ENCODE measurements around the gene SCARF1.

Gene SCARF1

DNA sequence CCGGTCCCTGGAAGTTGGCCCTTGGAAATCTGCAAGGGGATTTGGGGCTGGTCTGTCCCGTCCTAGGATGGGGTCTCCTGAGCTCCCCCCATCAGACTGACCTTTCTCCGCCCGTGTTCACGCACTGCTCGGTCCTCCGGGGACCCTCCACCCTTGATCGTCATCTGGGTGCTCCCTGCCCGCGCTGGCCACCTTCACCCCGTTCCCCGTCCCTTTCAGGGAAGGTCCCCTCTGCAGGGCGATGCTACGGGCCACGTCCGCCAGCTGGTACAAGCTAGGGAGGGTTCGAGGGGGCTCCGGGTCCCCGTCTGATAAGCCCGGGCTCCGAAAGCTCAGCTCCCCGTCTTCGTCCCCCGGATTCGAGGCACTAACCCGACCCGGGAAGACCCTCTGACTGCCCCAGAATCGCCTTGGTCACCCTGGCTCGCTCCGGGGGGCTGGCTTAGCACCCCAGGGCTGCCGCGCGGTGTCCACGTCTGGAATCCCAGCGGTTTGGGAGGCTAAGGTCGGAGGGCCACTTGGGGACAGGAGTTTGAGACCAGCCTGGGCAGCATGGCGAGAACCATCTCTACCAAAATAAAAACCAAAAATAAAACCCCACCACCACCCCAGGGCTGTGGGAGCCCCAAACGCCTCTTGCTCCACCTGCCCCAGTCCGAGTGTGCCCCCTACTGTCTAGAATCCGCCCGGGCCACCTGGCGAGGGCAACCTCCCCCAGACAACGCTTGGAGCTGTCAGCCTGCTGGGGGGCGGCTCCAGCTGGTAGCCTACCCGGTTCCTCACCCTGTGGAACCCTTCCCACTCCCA lies 15.8 kb downstream of the SCARF1 start:
- DNase-seq (ENCODE audit: low read depth in 2 of 2), result peak; percentile 54 to 60

DNA sequence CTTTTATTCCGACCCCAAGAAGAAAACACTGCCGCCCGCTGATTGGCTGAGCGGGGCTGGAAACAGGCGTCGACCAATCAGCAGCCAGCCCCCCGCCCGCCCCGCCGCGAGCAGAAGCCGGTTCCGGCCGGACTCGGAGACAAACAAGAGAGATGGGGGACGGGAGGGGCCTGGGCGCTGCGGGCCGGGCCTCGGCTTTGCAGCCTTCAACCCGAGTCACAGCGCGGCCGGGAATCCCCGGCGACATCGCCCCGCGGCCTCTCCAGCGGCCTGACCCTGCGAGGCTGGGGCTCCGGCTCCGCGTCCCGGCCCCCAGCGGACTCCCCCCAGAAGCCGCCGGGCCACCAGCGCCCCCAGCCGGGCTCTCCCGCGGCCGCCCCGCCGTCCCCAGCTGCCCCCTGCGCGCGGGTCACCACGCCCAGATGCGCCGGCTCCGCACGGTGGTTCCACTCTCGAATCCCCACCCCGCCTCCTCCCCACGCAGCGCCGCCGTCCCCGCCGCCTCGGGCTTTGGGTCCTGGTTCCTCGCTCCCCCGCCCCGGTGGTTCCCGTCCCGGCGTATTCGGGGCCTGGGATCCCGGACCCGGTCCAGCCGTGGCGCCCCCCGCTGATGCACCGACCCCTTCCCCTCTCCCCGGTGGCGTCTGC lies 16.6 kb downstream of the SCARF1 start:
- DNase-seq (ENCODE audit: low read depth in 2 of 2), result peak; percentile 78 to 79

DNA sequence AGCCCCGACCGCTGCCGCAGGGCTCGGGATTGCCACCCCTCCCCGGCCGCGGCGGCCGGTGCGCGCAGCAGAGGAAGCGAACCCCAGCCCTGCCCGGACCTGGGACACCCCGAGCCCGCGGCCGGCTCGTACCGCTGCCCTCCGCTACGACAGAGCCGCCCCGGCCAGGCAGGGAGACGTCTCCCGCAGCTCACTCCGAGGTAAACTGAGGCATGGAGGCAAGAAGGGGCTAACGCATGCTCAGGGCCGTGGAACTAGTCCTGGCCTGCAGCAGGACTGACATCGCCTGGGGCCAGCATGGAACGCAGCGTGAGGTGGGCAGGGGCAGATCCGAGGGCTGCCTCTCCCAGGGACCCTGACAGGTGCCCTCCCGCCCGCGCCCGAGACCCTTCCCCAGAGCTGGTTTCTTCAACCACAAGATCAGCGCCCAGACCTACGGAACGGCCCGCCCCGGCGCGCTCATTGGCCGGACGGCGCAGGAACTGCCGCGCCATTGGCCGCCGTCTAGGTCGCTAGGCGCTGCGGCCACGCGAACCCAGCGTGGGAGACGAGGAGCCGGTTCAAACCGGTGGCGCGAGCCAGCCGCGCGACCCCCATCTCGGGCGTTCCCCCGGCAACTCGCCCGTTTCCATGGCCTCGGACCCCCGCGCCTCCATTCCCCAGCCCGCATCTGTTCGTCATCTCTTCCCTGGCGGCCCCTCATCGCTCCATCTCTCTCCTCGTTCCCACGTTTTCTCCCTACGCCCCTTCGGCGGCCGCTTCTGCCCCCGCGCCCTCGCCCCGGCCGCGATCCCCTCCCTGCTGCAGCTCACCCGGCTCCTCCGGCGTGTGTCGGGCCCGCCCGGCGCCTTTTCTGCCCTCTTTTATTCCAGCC lies 17.3 kb downstream of the SCARF1 start, which contains the start of gene SLC43A2:
Gene SLC43A2 (minus strand): TSS at position 853 of the 874 bp plus-strand sequence. CDS start 960 bp downstream, outside the sequence.
- DNase-seq (ENCODE audit: low read depth in 2 of 2), result peak; percentile 38 to 61

DNA sequence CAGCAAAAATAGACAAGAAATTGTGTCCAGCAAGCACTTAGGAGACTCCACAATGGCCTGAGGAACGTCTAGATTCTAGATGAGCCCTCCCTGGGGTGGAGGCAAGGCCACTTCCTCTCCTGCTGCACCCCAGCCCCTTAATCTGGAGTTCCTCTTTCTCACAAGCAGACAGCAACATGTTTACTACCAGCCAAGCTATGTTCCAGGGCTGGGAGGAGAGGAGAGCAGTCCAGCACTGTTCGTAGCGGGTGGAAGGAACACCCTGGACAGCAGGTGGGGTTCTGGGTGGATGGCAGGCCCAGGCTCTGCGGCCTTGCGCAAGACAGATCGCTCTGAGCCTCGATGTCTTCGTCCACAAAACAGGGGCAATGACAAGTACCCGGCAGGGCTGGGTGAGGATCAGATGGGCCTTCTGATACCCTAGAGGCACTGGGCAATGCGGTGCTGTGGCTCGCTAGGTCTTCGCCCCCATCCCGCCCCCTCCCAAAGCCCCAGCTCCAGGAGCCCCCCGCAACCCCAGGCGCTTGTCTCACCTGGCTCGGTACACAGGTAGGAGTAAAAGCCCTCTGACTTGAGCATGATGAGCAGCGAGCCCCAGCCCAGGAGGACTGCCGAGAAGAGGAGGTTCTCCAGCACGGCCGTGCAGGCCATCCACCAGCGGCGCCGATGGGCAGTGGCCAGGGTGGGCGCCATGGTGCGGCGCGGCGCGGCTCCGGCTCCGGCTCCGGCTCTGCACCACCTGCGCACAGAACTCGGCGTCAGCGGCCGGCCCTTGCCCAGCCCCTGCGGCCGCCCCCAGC lies 18.1 kb downstream of the SCARF1 start:
- DNase-seq (ENCODE audit: low read depth in 2 of 2), result no peak

DNA sequence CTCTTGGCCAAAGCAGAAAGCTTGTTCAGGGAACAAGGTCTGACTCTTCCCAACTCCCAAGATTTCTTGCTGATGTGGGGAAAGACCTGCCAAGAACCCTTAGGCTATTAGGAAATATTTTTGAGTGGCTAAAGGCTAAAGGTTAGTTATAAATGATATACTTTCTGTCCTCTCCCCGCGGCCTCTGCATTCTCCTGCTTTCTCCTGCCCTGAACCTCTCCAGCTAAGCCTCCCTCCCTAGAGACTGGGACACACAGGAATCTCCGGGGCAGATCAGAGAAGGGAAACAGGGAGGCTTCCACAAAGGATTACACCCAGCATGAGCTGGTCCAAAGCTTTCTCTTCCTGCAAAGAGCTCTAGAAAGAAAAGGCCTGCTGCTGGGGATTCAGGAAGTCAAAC lies 19.2 kb downstream of the SCARF1 start:
- no peak for DNase-seq (ENCODE audit: low read depth in 2 of 2)

DNA sequence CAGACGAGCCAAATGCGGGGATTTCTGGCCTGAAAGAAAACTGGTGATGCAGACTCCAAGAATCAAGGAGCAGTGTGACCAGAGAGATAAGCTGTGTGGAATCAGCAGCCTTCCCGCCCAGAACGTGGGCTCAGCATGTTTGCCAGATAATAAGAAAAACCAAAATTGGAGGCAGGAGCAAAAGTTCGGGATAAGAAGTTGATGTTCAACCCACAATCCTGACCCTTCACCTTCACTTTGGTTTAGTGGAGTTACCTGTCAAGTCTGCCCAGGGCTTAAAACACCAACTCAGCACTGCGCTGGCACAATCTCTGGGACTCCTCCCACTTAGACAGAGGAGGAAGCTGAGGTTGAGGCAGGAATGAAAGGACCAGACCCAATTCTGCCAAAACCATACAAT lies 20.0 kb downstream of the SCARF1 start:
- no peak for DNase-seq (ENCODE audit: low read depth in 2 of 2)

DNA sequence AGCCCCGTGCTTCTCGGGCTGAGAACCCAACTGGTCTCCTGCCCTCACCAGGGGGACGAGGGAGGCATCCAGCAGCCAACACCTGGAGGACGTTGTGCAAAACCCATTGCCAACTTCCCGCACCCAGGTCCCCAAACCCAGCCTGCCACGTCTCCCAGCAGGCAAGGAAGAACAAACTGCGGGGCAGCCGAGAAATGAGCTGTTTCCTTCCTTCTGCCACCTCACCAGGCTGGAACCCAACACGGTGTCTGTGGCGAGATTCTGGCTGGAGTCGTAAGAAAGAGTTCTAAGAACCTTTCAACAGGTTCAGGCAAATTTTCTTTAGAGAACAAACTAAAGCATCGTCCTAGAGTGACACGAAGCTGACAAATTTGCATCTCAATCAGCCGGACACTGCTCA lies 20.5 kb downstream of the SCARF1 start:
- DNase-seq (ENCODE audit: low read depth in 2 of 2), result no peak

DNA sequence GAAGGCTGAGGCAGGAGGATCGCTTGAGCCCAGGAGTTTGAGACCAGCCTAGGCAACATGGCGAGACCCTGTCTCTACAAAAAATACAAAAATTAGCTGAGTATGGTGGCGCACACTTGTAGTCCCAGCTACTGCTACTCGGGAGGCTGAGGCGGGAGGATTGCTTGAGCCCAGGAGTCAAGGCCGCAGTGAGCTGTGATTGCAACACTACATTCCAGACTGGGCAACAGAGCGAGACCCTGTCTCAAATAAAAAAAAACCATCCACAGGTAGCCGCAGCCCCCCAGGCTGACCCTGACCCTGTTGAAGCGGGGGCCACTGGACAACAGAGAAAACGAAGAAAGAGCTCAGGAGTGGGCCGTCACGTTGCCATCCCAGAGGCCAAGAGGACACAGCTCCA lies 20.9 kb downstream of the SCARF1 start:
- DNase-seq (ENCODE audit: low read depth in 2 of 2), result no peak

DNA sequence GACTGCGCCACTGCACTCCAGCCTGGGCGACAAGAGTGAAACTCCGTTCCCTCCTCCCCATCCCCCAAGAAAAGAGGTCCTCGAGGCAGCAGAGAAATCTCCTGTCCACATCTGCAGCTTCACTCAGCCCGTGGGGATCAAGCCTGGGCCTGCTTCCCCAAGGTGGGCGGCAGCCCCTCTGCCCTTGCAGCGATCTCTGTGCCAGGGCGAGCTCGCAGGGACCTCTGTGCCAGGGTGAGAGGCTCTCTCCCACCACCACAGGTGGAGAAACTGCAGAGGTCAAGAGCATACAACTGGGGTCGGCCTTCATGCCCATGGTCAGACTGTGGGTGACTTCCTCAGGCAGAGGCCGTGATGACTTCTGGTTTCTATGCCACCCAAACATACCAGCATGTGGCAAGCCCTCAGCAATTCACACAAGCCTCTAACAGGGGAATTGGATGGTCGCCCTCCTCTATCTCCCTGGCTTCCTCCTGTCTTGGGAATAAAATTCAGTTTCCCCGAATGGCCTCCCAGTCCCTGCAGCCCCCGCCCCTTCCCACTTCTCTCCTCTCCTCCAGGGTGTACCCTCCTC lies 22.4 kb downstream of the SCARF1 start:
- DNase-seq (ENCODE audit: low read depth in 2 of 2), result no peak

DNA sequence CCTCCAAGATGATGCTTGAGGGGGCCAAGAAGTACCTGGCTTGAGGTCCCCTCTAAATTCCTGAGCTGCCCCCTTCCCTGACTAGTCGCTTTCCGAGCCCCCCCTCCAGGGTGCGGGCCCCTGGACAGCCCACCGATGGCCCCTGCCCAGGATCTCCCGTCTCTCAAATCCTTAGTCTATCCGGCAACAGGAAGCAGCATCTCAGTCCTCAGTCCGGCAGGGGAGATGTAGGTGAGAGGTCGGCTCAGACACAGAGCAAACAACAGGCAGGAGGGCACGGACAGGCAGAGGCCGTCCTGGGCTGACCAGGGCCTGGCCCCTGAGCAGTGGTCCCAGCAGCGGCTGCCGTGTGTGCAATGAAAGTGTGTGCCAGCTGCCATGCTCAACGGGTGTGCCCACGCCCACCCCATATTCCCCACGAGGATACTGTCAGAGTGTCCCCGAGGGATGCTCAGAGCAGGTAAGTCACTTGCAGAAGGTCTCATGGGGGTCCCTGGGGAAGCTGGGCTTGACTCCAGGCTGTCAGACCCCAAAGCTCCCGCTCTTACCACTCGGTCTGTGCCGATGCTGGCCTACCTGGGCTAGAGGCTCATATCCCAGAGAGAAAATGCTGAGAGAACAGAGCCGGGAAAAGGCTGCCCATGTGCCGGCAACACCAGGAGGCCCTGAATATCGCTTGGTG lies 24.1 kb downstream of the SCARF1 start:
- DNase-seq (ENCODE audit: low read depth in 2 of 2), result no peak

DNA sequence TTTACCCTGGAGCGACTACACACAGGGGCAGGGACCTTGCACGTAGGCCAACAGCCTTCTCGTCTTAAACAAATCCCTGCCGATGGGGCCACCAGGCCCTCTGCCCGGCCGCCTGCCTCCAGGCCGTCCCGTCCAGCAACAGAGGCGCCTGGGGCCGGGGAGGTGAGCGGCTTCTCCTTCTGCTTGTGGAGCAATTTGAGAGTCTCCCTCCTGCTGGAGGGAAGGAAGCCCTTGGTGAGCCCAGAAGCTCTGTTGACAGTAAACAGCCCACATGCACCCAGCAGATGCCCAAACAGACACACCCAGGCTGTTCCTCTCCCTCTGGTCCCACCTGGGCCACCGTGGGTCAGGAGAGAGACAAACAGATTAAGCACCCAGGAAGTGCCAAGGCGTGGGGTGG lies 25.0 kb downstream of the SCARF1 start:
- no peak for DNase-seq (ENCODE audit: low read depth in 2 of 2)

DNA sequence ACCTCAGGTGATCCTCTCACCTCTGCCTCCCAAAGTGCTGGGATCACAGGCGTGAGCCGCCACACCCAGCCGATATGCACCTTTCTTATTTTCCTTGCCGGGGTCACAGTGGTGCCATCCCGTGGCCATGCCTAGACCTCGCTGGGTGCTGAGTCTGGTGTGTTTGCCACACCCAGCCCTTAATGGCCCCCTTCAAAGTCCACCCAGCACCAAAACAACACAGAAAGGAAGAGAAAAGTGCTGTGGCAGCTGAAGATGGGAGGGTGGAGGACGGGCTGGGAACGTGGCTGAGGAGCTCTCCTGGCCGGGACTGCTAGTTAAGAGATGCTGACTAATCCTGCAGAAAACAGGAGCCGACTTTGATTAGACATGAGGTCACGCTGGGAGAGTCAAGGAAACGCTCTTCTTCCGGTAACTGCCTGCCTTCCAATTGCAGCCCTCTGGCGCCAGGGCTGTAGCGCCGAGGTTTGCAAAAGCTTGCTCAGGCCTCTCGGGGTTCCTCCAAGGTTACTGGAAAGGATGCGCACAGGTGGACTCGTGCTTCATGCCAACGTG lies 27.8 kb downstream of the SCARF1 start:
- DNase-seq (ENCODE audit: low read depth in 2 of 2), result no peak

DNA sequence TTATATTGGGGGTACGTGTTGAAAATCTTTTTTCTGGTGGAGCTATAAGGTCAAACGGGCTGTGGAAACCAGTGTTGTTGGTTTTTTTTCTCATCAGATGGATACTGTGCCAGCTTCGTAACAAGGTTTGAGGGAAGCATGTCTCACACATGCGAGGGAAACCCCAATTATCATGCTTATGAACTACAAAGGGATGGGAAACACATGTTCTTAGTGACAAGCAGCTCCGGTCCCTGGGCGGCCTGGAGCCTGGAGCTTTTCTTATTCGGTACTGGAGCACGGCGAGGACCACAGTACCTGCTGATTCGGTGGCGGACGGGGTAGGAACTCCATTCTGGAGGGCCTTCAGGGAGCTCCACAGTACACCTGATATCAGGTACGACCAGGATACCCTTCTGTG lies 29.4 kb downstream of the SCARF1 start:
- DNase-seq (ENCODE audit: low read depth in 2 of 2), result no peak

DNA sequence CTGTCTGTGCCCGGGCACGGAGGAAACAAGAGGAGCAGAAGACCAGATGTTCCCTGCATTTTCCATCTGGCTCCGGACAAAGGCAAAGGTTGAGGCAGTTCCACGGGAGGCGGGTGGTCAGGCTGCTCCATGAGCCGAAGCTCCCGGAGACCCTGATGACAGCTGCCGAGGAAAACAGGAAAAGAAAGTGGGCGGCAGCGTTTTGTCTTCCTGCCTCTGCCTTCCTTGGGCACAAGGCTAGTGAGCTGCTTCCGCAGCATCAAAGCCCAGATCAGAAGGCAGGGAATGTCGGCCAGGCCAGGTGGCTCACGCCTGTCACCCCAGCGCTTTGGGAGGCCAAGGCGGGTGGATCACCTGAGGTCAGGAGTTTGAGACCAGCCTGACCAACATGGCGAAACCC lies 33.1 kb downstream of the SCARF1 start:
- DNase-seq (ENCODE audit: low read depth in 2 of 2), result no peak

DNA sequence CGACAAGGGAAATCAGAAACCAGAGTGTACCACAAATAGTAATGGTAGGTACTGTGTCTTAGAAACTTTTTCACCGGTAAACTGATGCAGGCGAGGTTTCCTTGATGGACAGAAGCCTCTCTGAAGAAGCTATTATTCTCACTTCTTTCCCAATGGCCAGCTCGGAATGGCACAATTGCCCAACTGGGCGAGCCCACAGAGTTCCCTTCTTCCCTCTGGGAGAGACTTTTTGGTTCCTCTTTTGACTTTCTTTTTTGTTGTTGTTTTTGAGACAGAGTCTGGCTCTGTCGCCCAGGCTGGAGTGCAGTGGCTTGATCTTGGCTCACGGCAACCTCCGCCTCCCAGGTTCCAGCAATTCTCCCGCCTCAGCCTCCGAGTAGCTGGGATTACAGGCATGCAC lies 33.8 kb downstream of the SCARF1 start:
- DNase-seq (ENCODE audit: low read depth in 2 of 2), result no peak

DNA sequence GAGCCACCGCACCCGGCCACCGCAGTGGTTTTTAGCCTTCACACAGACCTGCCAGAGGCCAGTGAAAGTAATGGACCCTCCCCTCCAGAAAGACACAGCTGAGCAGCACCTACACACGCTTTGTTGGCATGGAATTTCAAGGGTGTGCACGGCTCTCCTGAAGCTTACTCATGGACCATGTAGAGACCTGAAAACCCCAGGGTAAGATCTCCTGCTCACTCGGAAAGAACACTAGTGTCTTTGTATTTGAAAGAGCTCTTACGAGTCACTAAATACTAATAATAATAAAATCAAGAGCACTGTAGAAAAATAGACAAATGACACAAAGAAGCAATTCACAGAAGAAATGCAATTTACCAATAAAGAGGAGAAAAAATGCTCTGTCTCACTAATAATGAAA lies 36.9 kb downstream of the SCARF1 start:
- no peak for DNase-seq (ENCODE audit: low read depth in 2 of 2)

DNA sequence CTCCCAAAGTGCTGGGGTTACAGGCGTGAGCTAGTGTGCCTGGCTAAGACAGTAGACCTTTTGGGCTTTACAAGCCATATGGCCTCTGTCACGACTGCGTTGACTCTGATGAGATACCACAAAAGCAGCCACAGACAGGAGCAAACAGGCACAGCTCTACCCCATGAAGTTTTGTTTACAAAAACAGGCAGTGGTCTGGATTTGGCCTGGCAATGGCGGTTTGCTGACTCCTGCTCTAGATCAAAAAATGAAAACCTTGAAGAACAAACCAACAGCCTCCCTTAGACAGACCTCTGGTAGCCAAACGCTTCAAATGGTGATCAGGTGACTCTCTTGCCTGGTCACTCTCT lies 37.6 kb downstream of the SCARF1 start:
- DNase-seq (ENCODE audit: low read depth in 2 of 2), result no peak

DNA sequence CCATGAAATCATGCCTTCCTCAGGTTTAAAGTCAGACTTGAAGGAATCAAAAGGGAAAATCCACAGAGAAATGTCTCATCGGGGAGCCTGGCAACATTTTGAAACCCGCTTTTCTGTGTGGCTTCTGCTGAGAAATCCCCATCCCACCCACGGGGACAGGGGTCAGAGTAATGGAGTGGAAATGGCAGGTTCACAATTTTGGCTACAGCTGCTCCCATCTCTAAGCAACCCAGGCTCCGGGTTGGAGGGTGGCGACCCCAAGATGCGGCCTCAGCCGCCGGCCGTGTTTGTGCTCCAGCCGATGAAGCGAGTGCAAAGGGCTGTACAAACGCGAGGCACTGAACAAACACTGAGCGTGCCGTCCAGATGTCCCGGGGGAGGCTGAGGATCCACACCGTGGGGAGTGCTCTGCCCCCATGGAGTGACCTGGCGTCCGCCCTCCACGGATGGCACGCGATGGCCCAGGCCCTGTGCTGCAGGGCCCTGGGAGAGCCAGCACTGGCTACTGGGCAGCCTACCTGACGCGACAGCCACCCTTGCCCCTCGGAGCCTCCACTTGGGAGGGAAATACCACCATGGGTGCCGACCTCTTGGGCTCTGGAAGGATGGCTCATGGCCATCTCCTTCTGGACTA lies 39.1 kb downstream of the SCARF1 start:
- no peak for DNase-seq (ENCODE audit: low read depth in 2 of 2)

DNA sequence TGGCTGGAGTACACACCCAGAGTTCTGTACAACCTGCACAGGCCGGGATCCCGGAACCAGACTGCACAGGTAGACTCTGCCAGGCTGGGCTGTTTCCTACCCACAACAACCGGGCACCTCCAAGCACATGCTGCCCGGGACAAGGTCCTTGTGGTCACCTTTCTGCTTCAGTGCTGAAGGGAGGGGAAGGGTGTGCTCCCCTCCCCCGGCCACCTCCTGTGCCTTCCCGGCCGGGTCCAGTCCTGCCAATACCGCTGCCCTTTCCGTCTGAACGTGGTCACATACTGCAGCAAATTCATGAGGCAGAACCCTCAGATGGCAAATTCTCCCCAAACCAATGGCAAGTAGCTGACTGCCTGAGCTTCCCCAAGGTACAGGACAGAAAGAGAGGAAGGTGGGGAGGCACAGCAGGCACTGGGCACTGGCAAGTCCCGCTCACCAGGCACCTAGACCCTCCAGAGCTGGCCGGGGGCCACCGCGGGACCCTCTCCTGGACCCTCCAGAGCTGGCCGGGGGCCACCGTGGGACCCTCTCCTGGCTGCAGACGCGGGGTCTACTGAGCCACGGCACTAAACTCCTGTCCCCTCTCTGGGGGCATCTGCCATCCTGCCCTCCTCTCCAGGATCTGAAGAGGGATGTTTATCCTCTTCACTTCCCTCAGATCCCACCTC lies 39.7 kb downstream of the SCARF1 start:
- DNase-seq (ENCODE audit: low read depth in 2 of 2), result no peak
